H1 (cell line): ENCODE measurements around the gene ART5. TPM values are rescaled to one million over a fixed set of nuclear protein-coding genes. Genes with fewer than 3 reads are reported as not detected.
"Not testable (repeated sequence)": the region's sequence is repeated elsewhere in the genome, so short reads cannot be mapped to it uniquely, and the experiment has no call there.

ENCODE experiments used
- CTCF ChIA-PET: fragments of 300-600 bp; sonication (Branson Sonifier 250); formaldehyde crosslinking; loops from one replicate; lab custom pipeline; 2021; ENCODE audit not compliant: partially characterized antibody; lab: Charles Lee
- POLR2A ChIA-PET: fragments of 300-600 bp; sonication (Branson Sonifier 250); formaldehyde crosslinking; loops from one replicate; lab custom pipeline; 2021; ENCODE audit warnings: inconsistent platforms; ENCODE audit not compliant: partially characterized antibody; lab: Charles Lee
- DNase-seq, 2 experiments: peaks; one replicate each; pipeline versions ENCODE4 v3.0.0 to v3.0.0-alpha.2; 2010 to 2022; ENCODE audit warnings: low spot score in 2 of 2, low read depth in 1 of 2, mixed read lengths in 1 of 2
- FAIRE-seq: peaks from 2 replicates; lab custom pipeline; 2011; peaks lifted over from hg19 to GRCh38; lab: Jason Lieb, UNC
- H2AFZ ChIP-seq: 2 replicates; pipeline ENCODE4 v1.8.1; 2012; ENCODE audit warnings: low read length, inconsistent platforms
- H2AK5ac ChIP-seq: 2 replicates; pipeline ENCODE4 v1.6.1; 2013; ENCODE audit warnings: low read depth, low read length
- H2BK120ac ChIP-seq: replicated peaks from 2 replicates; pipeline ENCODE3; 2013; ENCODE audit warnings: low read depth, low read length, inconsistent platforms
- H2BK12ac ChIP-seq: 2 replicates; pipeline ENCODE4 v1.6.1; 2013; ENCODE audit warnings: low read depth, low read length
- H2BK15ac ChIP-seq: 2 replicates; pipeline ENCODE4 v1.6.1; 2013; ENCODE audit warnings: low read length
- H2BK20ac ChIP-seq: 2 replicates; pipeline ENCODE4 v1.6.1; 2013; ENCODE audit warnings: low read length
- H2BK5ac ChIP-seq: 2 replicates; pipeline ENCODE4 v1.6.1; 2013; ENCODE audit warnings: low read depth, low read length
- H3K14ac ChIP-seq: 2 replicates; pipeline ENCODE4 v1.6.1; 2013; ENCODE audit warnings: inconsistent platforms; ENCODE audit not compliant: insufficient read length
- H3K18ac ChIP-seq: 2 replicates; pipeline ENCODE4 v1.6.1; 2013; ENCODE audit warnings: low read length; ENCODE audit errors: extremely low read depth
- H3K23ac ChIP-seq: 2 replicates; pipeline ENCODE4 v1.6.1; 2013; ENCODE audit warnings: inconsistent platforms; ENCODE audit not compliant: insufficient read length
- H3K23me2 ChIP-seq: 2 replicates; pipeline ENCODE4 v1.6.1; 2013; ENCODE audit warnings: low read depth, low read length
- H3K27ac ChIP-seq: 2 replicates; pipeline ENCODE4 v1.6.1; 2011; ENCODE audit warnings: low read depth, low read length, inconsistent platforms
- H3K27me3 ChIP-seq, 4 experiments: replicated peaks in 1 of 4; 1 replicate in 1 of 4; 2 replicates in 3 of 4; pipeline versions ENCODE4 v1.6.1 to v1.8.1; 2011 to 2013; ENCODE audit warnings: low read length in 3 of 4, mild to moderate bottlenecking in 3 of 4, inconsistent platforms in 2 of 4, mixed read lengths in 2 of 4, moderate library complexity in 1 of 4; ENCODE audit not compliant: control insufficient read depth in 3 of 4, insufficient read depth in 3 of 4; ENCODE audit errors: extremely low read depth in 1 of 4
- H3K36me3 ChIP-seq, 4 experiments: 2 replicates each; pipeline versions ENCODE4 v1.6.1 to v1.8.1; 2011 to 2013; ENCODE audit warnings: mild to moderate bottlenecking in 4 of 4, low read length in 3 of 4, moderate library complexity in 2 of 4, control low read depth in 1 of 4, inconsistent platforms in 1 of 4; ENCODE audit not compliant: insufficient read depth in 4 of 4, control insufficient read depth in 2 of 4
- H3K4ac ChIP-seq: replicated peaks from 2 replicates; pipeline ENCODE3; 2013; ENCODE audit warnings: low read length, low read depth, mixed read lengths, inconsistent platforms; ENCODE audit not compliant: insufficient read length
- H3K4me1 ChIP-seq, 4 experiments: replicated peaks in 1 of 4; 1 replicate in 1 of 4; 2 replicates in 3 of 4; pipeline versions ENCODE4 v1.6.1 to v1.8.1; 2011 to 2013; ENCODE audit warnings: low read length in 3 of 4, inconsistent platforms in 2 of 4, mixed read lengths in 1 of 4; ENCODE audit not compliant: insufficient read depth in 4 of 4, control insufficient read depth in 3 of 4
- H3K4me2 ChIP-seq, 2 experiments: 2 replicates each; pipeline versions ENCODE4 v1.6.1 to v1.8.1; 2011 to 2013; ENCODE audit warnings: low read depth in 2 of 2, low read length in 2 of 2, control low read depth in 1 of 2, inconsistent platforms in 1 of 2, mild to moderate bottlenecking in 1 of 2; ENCODE audit not compliant: insufficient read depth in 1 of 2
- H3K4me3 ChIP-seq, 4 experiments: fragments of 200-600, 300-600 bp in 1 of 4; sonication (generic), shearing (Covaris generic), sonication (Bioruptor Twin) in 1 of 4; 2 replicates each; pipeline versions ENCODE4 v1.5.1 to v1.8.1; 2011 to 2016; ENCODE audit warnings: low read length in 4 of 4, low read depth in 3 of 4, control low read depth in 2 of 4, inconsistent platforms in 2 of 4, mild to moderate bottlenecking in 2 of 4, mixed read lengths in 1 of 4, moderate library complexity in 1 of 4; ENCODE audit not compliant: insufficient read depth in 2 of 4; ENCODE audit errors: extremely low read depth in 1 of 4
- H3K56ac ChIP-seq: replicated peaks from 2 replicates; pipeline ENCODE3; 2013; ENCODE audit warnings: low read depth, mild to moderate bottlenecking, mixed read lengths, low read length, inconsistent platforms; ENCODE audit not compliant: insufficient read length
- H3K79me1 ChIP-seq: 2 replicates; pipeline ENCODE4 v1.6.1; 2013; ENCODE audit warnings: low read depth, low read length, control low read depth
- H3K79me2 ChIP-seq, 2 experiments: 2 replicates each; pipeline versions ENCODE4 v1.6.1 to v1.8.1; 2012 to 2013; ENCODE audit warnings: low read length in 2 of 2, mild to moderate bottlenecking in 2 of 2, inconsistent platforms in 1 of 2; ENCODE audit not compliant: insufficient read depth in 2 of 2, control insufficient read depth in 1 of 2
- H3K9ac ChIP-seq, 4 experiments: replicated peaks in 1 of 4; 1 replicate in 1 of 4; 2 replicates in 3 of 4; pipeline versions ENCODE4 v1.6.1 to v1.8.1; 2011 to 2013; ENCODE audit warnings: low read depth in 3 of 4, low read length in 3 of 4, control low read depth in 2 of 4, mild to moderate bottlenecking in 2 of 4, moderate library complexity in 2 of 4, inconsistent platforms in 1 of 4; ENCODE audit errors: extremely low read depth in 1 of 4
- H3K9me3 ChIP-seq, 2 experiments: 2 replicates each; pipeline versions ENCODE4 v1.6.1 to v1.8.1; 2012 to 2013; ENCODE audit warnings: mild to moderate bottlenecking in 2 of 2, moderate library complexity in 2 of 2, control low read depth in 1 of 2, inconsistent platforms in 1 of 2, low read depth in 1 of 2, low read length in 1 of 2, mixed read lengths in 1 of 2; ENCODE audit not compliant: insufficient read depth in 2 of 2
- H4K20me1 ChIP-seq, 2 experiments: replicated peaks in 1 of 2; 2 replicates each; pipeline versions ENCODE3 to v1.8.1; 2011 to 2013; ENCODE audit warnings: inconsistent platforms in 2 of 2, low read length in 2 of 2, mild to moderate bottlenecking in 1 of 2; ENCODE audit not compliant: insufficient read depth in 2 of 2, control insufficient read depth in 1 of 2
- H4K5ac ChIP-seq: 2 replicates; pipeline ENCODE4 v1.6.1; 2013; ENCODE audit warnings: low read length, low read depth, mixed read lengths, inconsistent platforms; ENCODE audit not compliant: insufficient read length
- H4K8ac ChIP-seq: 2 replicates; pipeline ENCODE4 v1.8.0; 2013; ENCODE audit warnings: mild to moderate bottlenecking, moderate library complexity, low read length, inconsistent platforms; ENCODE audit not compliant: insufficient read depth; ENCODE audit errors: extremely low read depth
- H4K91ac ChIP-seq: replicated peaks from 2 replicates; pipeline ENCODE3; 2013; ENCODE audit warnings: low read length, mixed read lengths, inconsistent platforms; ENCODE audit not compliant: insufficient read length
- WGBS, 2 experiments: shearing (Covaris generic) in 1 of 2; methylation state at CpG; one replicate each; pipeline versions ENCODE4 v1.1.6 to v1.1.7; 2013 to 2015; ENCODE audit warnings: low lambda C conversion rate in 2 of 2, mixed read lengths in 2 of 2, inconsistent platforms in 1 of 2, low coverage in 1 of 2, missing lambda C conversion rate in 1 of 2; ENCODE audit not compliant: insufficient replicate concordance in 2 of 2, insufficient coverage in 1 of 2, insufficient read length in 1 of 2; ENCODE audit errors: extremely low coverage in 1 of 2, missing lambda C conversion rate in 1 of 2; 5-methylcytosine and 5-hydroxymethylcytosine counted together
- polyA plus RNA-seq, 7 experiments: library from polyadenylated mRNA; depleted of rRNA in 3 of 7; stranded (reverse) in 5 of 7; unstranded in 2 of 7; fragments of >200 nt in 5 of 7; fragments of 200-250 nt in 2 of 7; gene quantifications; 1 replicate in 5 of 7; 2 replicates in 1 of 7; 4 replicates in 1 of 7; pipeline versions ENCODE4 v1.2.1 to v1.2.3, GENCODE V29; 2011 to 2013; ENCODE audit warnings: missing spikeins in 2 of 7, mixed read lengths in 2 of 7
- total RNA-seq: library from RNA; stranded (reverse); fragmentation: NEBNext Ultra II Directional; extraction: Animal tissue kit (Norgen Biotek cat#: 25700); gene quantifications from 2 replicates; pipeline ENCODE4 v1.2.1, GENCODE V29; 2021

Gene ART5
- total and polyA plus RNA-seq, 2 of the 8 experiments (the other 6 are each of a cell fraction or from before 2014, with no cell fraction given): 6.0 to 7.5 TPM

DNA sequence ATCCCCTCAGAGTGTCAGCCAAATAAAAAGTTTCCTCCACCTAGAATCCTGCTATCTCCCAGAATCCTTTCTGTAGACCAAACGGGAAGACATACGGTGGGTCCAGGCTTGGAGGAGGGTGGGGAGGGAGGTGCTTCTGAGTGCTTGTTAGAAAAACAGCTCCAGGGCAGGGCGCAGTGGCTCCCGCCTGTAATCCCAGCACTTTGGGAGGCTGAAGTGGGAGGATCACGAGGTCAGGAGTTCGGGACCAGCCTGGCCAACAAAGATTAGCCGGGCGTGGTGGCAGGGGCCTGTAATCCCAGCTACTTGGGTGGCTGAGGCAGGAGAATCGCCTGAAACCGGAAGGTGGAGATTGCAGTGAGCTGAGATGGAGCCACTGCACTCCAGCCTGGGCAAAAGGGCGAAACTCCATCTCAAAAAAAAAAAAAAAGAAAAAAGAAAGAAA, 1.3 kb upstream of the ART5 start:
- peak overlapping the region; percentile 63; the same call in 1 of the 2 replicates for H2BK5ac ChIP-seq
- H2AK5ac ChIP-seq, H2BK120ac ChIP-seq, H3K79me1 ChIP-seq, H3K56ac ChIP-seq, H3K4me1 ChIP-seq, H2BK12ac ChIP-seq, H4K8ac ChIP-seq, H3K4ac ChIP-seq, H3K79me2 ChIP-seq, H3K23ac ChIP-seq, H3K36me3 ChIP-seq, H3K14ac ChIP-seq, H2BK20ac ChIP-seq, H2BK15ac ChIP-seq, FAIRE-seq, H3K27me3 ChIP-seq, H4K91ac ChIP-seq, H4K20me1 ChIP-seq, H3K9me3 ChIP-seq, H4K5ac ChIP-seq, DNase-seq: not testable (repeated sequence)
- peak overlapping the region in 3 of 4 experiments; percentile 56 to 66 (median 65); a peak in 4 of 7 replicates for H3K9ac ChIP-seq
- H3K4me2 ChIP-seq: peak overlapping the region; percentile 88 to 98
- H3K23me2 ChIP-seq: peaks cover 11% of the 10 kb centered on the region; the same call in 1 of the 2 replicates
- peak overlapping the region; percentile 23; the same call in 1 of the 2 replicates for H2AFZ ChIP-seq
- WGBS, 2 experiments: 40% methylated on average over 10 of the region's 11 CpGs; no CpG with 5 or more reads in 1 of the 2 experiments
- peak overlapping the region; percentile 88; the same call in 1 of the 2 replicates for H3K27ac ChIP-seq
- ChIA-PET CTCF (interaction anchor here (1.2 to 1.8 kb wide), 4 partner anchors 11 to 40 kb away, joined by 3 to 8 read pairs (median 5); no protein-coding TSS in a partner anchor), POLR2A (interaction anchor here (0.7 to 1.2 kb wide), 6 partner anchors 9 to 263 kb away, joined by 3 to 7 read pairs (median 4); partner anchors contain the start of gene CHRNA10)
- H3K18ac ChIP-seq: peak overlapping the region; percentile 88; the same call in 1 of the 2 replicates
- peak overlapping the region; percentile 59 to 63 (median 60) for H3K4me3 ChIP-seq
